Fibroblast of the aortic adventitia (primary cell): Measurements from ENCODE around the gene AP2S1. TPM values are rescaled to one million over a fixed set of nuclear protein-coding genes. Genes with fewer than 3 reads are reported as not detected.
"Not testable (repeated sequence)": the region's sequence is repeated elsewhere in the genome, so short reads cannot be mapped to it uniquely, and the experiment has no call there.

Source experiments
- DNase-seq: peaks from one replicate; pipeline ENCODE4 v3.0.0-alpha.2; 2010; ENCODE audit warnings: low read depth
- H3K4me3 ChIP-seq: 2 replicates; pipeline ENCODE4 v1.5.1; 2011; ENCODE audit warnings: low read depth, mild to moderate bottlenecking, control low read depth, low read length, moderate library complexity
- total RNA-seq: library from RNA; depleted of rRNA; stranded (reverse); fragments of >200 nt; gene quantifications from 2 replicates; pipeline ENCODE4 v1.2.3, GENCODE V29; 2012; ENCODE audit warnings: low replicate concordance
- TF ChIP-seq, protein P1 (sequence below): IDR thresholded peaks from 2 replicates; pipeline ENCODE4 v1.5.1; 2011; ENCODE audit warnings: mild to moderate bottlenecking, low read length, control low read depth, inconsistent platforms; ENCODE audit not compliant: insufficient read depth

The AP2S1 gene
- total RNA-seq, 1 donor = 113 TPM

DNA sequence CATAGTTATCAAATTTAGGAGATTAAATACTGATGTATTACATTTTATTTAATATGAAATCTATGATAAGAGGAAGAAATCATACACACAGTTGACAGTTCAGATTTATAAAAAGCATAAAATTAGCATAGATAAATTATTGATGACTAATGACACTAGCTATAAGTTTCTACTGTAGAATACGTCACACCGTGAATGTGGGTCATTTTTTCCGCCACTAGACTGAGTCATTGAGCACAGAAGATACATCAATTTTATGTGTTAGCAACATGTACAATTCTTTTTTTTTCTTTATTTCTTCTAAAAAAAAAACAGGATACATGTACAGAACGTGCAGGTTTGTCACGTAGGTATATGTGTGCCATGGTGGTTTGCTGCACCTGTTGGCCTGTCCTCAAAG, 22.2 kb downstream of the AP2S1 start:
- H3K4me3 ChIP-seq = no peak overlapping the region
- TF ChIP-seq, protein P1, sequence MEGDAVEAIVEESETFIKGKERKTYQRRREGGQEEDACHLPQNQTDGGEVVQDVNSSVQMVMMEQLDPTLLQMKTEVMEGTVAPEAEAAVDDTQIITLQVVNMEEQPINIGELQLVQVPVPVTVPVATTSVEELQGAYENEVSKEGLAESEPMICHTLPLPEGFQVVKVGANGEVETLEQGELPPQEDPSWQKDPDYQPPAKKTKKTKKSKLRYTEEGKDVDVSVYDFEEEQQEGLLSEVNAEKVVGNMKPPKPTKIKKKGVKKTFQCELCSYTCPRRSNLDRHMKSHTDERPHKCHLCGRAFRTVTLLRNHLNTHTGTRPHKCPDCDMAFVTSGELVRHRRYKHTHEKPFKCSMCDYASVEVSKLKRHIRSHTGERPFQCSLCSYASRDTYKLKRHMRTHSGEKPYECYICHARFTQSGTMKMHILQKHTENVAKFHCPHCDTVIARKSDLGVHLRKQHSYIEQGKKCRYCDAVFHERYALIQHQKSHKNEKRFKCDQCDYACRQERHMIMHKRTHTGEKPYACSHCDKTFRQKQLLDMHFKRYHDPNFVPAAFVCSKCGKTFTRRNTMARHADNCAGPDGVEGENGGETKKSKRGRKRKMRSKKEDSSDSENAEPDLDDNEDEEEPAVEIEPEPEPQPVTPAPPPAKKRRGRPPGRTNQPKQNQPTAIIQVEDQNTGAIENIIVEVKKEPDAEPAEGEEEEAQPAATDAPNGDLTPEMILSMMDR = no peak
- no peak for DNase-seq

DNA sequence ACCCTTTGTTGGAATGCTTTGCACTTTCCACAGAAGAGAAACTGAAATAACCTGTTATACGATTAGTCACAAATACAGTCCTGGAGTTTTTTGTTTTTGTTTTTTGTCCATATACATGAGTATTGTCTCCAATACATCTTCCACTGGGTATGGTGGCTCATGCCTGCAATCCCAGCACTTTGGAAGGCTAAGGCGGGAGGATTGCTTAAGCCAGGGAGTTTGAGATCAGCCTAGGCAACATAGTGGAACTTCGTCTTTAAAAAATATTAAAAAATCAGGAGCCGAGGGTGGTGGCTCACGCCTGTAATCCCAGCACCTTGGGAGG, 25.0 kb downstream of the AP2S1 start:
- no peak overlapping the region for H3K4me3 ChIP-seq
- TF ChIP-seq, protein P1 = no peak
- no peak for DNase-seq

DNA sequence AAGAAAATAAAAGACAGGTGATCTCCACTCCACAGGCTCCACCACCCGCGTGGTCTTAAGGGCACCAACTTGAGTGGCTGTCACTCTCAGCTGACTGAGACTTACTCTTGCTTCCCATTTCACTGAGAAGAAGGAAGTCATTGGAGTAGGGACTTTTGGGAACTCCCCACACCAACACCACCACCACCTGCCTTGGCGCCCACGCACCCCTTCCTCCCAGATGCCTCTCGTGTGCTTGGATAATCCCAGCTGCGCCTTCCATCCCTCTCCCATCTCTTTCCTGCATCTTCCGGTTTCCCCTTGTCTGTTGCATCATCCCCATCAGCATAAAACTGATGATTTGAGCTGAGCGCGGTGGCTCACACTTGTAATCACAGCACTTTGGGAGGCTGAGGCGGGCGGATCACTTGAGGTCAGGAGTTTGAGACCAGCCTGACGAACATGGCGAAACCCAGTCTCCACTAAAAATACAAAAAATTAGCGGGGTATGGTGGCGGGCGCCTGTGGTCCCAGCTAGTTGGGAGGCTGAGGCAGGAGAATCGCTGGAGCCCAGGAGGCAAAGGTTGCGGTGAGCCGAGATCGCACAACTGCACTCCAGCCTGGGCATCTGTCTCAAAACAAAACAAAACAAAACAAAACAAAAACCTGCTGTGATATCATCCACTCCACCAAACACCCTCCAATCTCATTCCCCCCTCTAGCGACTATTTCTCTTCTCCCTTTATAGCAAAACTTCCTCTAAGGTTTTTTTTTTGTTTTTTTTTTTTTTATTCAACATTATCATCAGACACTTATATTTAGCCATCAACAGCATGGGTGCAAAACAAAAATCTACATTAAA, 25.5 kb downstream of the AP2S1 start:
- no peak overlapping the region for H3K4me3 ChIP-seq
- no peak for DNase-seq
- TF ChIP-seq, protein P1 = no peak

DNA sequence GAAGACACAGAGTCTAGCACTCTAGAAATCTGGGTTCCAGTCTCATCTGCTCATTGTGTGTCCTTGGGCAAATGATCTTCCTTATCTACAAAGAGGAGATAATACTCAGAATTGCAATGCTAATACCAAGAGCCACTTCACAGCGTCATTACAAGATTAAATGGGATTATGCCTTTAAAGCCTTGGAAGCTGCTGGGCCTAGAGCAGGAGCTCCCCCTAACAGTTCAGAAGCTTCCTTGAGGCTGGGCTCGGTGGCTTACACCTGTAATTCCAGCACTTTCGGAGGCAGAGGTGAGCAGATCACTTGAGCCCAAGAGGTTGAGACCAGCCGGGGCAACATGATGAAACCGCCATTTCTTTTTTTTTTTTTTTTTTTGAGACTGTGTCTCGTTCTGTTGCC, 27.6 kb downstream of the AP2S1 start:
- no peak for DNase-seq
- TF ChIP-seq, protein P1 = no peak
- no peak overlapping the region for H3K4me3 ChIP-seq

DNA sequence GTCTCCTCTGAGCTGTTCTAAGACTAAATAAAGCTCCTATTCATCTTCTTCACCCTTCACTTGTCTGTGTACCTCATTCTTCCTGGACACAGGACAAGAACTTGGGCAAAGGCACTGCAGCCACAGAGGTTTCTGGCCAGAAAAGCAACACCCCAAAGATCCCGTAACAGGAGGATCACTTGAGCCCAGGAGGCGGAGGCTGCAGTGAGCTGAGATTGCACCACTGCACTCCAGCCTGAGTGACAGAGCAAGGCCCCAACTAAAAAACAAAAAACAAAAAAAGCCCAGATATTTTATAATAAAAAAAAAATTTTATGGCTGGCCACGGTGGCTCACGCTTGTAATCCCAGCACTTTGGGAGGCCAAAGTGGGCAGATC, 28.2 kb downstream of the AP2S1 start:
- not testable (repeated sequence) for H3K4me3 ChIP-seq, DNase-seq

DNA sequence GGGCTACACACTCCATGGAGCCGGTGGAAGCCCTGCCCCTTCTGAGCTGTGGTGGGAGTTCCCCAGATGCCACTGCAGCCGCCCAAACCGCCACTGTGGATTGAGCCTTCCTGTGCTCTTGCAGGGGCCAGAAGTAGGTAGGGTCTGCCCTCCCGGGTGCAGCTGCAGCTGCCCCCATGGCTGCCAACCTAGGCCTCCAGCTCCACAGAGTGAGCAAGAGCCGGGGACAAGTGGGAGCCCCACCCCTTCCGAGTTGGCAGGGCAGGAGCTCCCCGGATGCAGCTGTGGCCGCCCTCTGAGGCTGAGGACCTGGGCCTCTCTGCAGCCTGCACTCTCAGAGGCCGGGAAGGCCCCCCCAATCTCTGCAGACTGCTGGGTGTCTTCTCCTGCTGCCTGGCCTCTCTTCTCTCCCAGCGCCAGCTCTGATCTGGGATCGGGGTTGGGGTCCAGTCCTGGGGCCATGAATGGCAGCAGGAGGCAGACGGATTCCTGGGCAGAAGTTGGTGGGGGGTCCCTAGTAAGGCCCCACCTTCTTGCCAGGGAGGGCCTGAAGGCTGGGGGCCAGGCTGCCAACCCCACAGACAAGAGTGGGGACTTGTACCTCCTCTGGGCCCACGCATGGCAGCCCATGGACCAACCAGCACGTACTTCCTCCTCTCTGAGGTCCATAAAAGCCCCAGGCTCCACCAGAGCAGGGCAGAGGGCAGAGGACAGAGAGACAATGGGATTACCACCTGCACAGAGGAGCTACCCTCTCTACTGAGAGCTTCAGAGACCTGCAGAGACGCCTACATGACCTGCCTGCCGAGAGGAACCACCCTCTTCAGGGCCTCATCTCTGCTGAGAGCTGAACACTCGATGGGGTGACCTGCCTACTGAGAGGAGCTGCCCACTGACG, 28.9 kb downstream of the AP2S1 start:
- TF ChIP-seq, protein P1 = no peak
- no peak for DNase-seq
- H3K4me3 ChIP-seq = no peak overlapping the region

DNA sequence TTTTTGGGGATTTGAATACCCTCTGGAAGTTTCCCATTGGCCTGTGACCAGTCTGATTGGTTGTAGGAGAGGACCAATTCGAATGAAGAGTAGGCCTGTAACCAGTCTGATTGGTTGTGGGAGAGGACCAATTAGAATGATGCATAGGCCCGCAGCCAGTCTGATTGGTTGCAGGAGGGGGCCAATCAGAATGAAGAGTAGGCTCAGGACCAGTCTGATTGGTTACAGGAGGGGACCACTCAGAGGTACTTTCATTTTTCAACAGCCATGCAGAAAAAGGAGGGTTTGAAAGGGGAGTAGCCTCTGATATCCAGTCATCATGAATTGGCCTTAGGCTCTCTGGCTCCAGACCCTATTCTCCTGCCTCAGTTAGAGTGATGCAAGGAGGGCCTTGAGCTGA, 31.8 kb downstream of the AP2S1 start:
- TF ChIP-seq, protein P1 = no peak
- DNase-seq = peak; percentile 38
- no peak overlapping the region for H3K4me3 ChIP-seq
